Right lobe of liver (tissue), 6 donors: Measurements from ENCODE around the gene IFIT1B. TPM values are rescaled to one million over a fixed set of nuclear protein-coding genes. Genes with fewer than 3 reads are reported as not detected.

Experiments
- ATAC-seq, 4 donors: fragments of 200-7000 bp; cut with Tn5 transposase; one replicate each; pipeline ENCODE4 v1.9.1; 2020; ENCODE audit warnings: mild to moderate bottlenecking in 4 of 4, moderate library complexity in 4 of 4
- DNase-seq, 3 donors: peaks; one replicate each; pipeline ENCODE4 v3.0.0-alpha.2; 2020
- H3K27ac ChIP-seq, 3 donors: fragments of 200-600 bp; one replicate each; pipeline ENCODE4 v1.8.0; 2022
- H3K27me3 ChIP-seq, 2 donors: fragments of 200-600 bp; one replicate each; pipeline ENCODE4 v1.8.0; 2022
- H3K36me3 ChIP-seq, 4 donors: fragments of 200-600 bp; sonication (generic) in 1 of 4; one replicate each; pipeline versions ENCODE4 v1.5.1 to v1.8.0; 2017 to 2022; ENCODE audit warnings: control low read depth in 1 of 4
- H3K4me1 ChIP-seq, 4 donors: fragments of 200-600 bp; sonication (generic) in 1 of 4; one replicate each; pipeline versions ENCODE4 v1.5.1 to v1.8.0; 2017 to 2022; ENCODE audit warnings: control low read depth in 1 of 4
- H3K4me3 ChIP-seq, 3 donors: fragments of 200-600 bp; one replicate each; pipeline ENCODE4 v1.8.0; 2022
- H3K9me3 ChIP-seq, 4 donors: fragments of 200-600 bp; sonication (generic) in 1 of 4; one replicate each; pipeline versions ENCODE4 v1.5.1 to v1.8.0; 2017 to 2022; ENCODE audit warnings: control low read depth in 1 of 4
- CTCF ChIP-seq, 4 donors: fragments of 200-600 bp in 3 of 4; fragments of 450-650 bp in 1 of 4; IDR thresholded peaks; one replicate each; pipeline versions ENCODE4 v1.5.1 to v1.8.0; 2016 to 2022; ENCODE audit warnings: antibody characterized with exemption in 4 of 4, mild to moderate bottlenecking in 2 of 4
- POLR2A ChIP-seq: fragments of 450-650 bp; IDR thresholded peaks from one replicate; pipeline ENCODE4 v1.6.1; 2017; ENCODE audit warnings: antibody characterized with exemption, mild to moderate bottlenecking
- WGBS: methylation state at CpG from one replicate; pipeline ENCODE4 v1.1.6; 2018; ENCODE audit warnings: low coverage, low lambda C conversion rate; ENCODE audit not compliant: insufficient coverage; ENCODE audit errors: missing lambda C conversion rate; 5-methylcytosine and 5-hydroxymethylcytosine counted together
- intact Hi-C, 2 donors: fragments of 100-400 bp; cut with DNase I; formaldehyde crosslinking; loops; one replicate each; pipeline versions ENCODE4 v1.11.2 to v1.14.1; 2022
- total RNA-seq, 6 experiments: library from RNA; depleted of rRNA in 2 of 6; stranded (reverse); fragments of >200 nt in 2 of 6; fragmentation: NEBNext Ultra II Directional in 3 of 6; extraction: Animal tissue kit (Norgen Biotek cat#: 25700) in 3 of 6; gene quantifications; one replicate each; pipeline versions ENCODE4 v1.1.0 to v1.2.4, GENCODE V29; 2016 to 2023
- donor health status: DM: no; HTN: yes; CAD: no.
- donor health status: DM: no; HTN: no; CAD: no.
- donor health status: DM: no; HTN: no; CAD: no.
- donor health status: DM: no; HTN: yes; CAD: no.
- donor health status: DM: no; HTN: yes; CAD: no.

The IFIT1B gene
- total RNA-seq, 6 experiments from 2014 or later: 1.2 TPM; not detected in 5

DNA sequence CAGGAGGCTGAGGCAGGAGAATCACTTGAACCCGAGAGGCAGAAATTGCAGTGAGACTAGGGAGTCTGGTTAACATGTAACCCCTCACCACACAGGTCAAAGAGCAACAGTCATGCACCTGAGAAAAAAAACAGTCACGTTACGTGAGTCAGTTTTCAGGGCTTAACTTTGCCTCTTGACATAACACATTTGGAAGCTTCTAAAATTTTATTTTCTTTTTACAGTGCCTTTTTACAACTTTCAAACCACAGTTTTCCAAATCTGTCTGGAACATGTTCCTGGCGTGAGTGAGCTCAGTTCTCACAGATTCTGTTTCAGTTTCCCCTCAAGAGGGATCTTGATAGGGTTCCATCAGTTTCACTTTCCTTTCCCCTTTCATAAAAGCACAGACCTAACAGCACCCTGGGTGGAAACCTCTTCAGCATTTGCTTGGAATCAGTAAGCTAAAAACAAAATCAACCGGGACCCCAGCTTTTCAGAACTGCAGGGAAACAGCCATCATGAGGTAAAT, 45.7 kb upstream of the IFIT1B start:
- intact Hi-C loops: no loop called here
- Histone ChIP-seq H3K9me3 (no peaks in the 10 kb centered on the region), H3K4me1 (peaks cover 0 to 31% (median 9%) of the 10 kb centered on the region in 4 donors), H3K27ac (peak overlapping the region; percentile 80 to 95 (median 82)), H3K27me3 (no peaks in the 10 kb centered on the region), H3K4me3 (peak overlapping the region; percentile 33 to 51 (median 47)), H3K36me3 (no peaks in the 10 kb centered on the region)
- no peak for DNase-seq
- ATAC-seq: peak; percentile 70 to 80 (median 73)
- 0% methylated on average over 5 of the region's 5 CpGs for WGBS
- TF ChIP-seq CTCF (IDR thresholded peaks at IDR 0.05) (no peak), POLR2A (peak; percentile 49)

DNA sequence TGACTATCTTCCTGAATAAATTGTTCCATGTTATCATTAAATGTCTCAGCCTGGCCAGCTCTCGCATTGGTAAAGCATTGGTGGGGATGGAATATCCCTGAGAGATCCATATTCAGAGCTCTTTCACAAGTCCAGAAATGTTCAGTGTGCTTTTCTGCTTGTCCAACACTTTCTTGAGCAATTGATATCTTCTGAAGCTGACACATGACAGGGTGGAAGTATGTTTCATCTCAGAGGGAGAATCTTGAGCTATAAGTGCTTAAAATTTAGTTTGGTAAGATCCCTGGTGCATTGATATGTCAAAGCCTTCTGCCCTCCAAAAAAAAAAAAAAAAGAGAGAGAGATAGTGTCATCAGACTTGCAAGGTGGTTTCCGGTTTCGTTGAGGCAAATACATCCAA, 42.6 kb upstream of the IFIT1B start:
- DNase-seq (no peak), ATAC-seq (no peak)
- H3K9me3 ChIP-seq: no peaks in the 10 kb centered on the region
- peaks cover 0 to 25% (median 5%) of the 10 kb centered on the region in 4 donors for H3K36me3 ChIP-seq
- no peak overlapping the region for H3K27ac ChIP-seq
- 84% methylated on average over 3 of the region's 3 CpGs for WGBS
- H3K27me3 ChIP-seq: no peaks in the 10 kb centered on the region
- peaks cover 0 to 22% (median 7%) of the 10 kb centered on the region in 4 donors for H3K4me1 ChIP-seq
- TF ChIP-seq CTCF (IDR thresholded peaks at IDR 0.05) (no peak), POLR2A (no peak)
- H3K4me3 ChIP-seq: no peak overlapping the region
- intact Hi-C loops: no loop called here

DNA sequence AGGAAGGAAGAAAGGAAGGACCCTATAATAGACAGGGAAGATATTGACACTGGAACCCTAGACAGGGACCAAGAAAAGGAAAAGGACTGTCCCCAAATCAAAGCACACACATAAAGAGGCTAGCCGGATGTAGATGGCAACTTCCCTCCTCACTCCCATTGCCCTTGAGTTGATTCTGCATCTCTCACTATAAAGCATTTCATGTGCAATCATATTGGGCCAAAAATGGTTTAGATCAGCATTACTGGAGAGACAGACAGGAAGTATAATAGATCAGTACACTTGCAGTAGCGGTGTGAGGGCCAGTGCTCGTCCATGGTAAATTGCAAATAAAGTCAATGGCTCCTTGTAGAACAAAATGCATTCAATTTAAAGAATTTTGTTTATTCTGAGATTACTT, 41.6 kb upstream of the IFIT1B start:
- H3K9me3 ChIP-seq: no peaks in the 10 kb centered on the region
- no peaks in the 10 kb centered on the region for H3K27me3 ChIP-seq
- peaks cover 0 to 25% (median 5%) of the 10 kb centered on the region in 4 donors for H3K36me3 ChIP-seq
- TF ChIP-seq POLR2A (no peak), CTCF (IDR thresholded peaks at IDR 0.05) (no peak)
- no peak overlapping the region for H3K4me3 ChIP-seq
- intact Hi-C loops: no loop called here
- ATAC-seq (no peak), DNase-seq (no peak)
- H3K4me1 ChIP-seq: peaks cover 0 to 30% (median 7%) of the 10 kb centered on the region in 4 donors
- H3K27ac ChIP-seq: no peak overlapping the region
- WGBS: 59% methylated on average over 3 of the region's 3 CpGs

DNA sequence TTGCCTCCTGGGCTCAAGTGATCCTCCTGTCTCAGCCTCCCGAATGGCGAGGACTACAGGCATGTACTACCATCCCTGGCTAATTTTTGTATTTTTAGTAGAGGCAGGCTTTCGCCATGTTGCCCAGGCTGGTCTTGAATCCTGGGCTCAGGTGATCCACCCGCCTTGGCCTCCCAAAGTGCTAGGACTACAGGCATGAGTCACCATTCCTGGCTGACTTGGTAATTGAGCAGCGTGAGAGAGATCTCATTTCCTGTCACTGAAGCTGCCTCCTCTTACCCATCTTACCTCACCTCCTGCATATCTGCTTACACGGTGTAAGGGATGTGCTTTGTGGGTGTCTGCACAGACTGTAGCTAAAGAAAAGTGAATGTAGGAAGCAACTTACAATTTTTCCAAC, 40.4 kb upstream of the IFIT1B start:
- DNase-seq (no peak), ATAC-seq (peak in 1 of 4 donors; percentile 12)
- Histone ChIP-seq H3K27me3 (no peaks in the 10 kb centered on the region), H3K9me3 (no peaks in the 10 kb centered on the region), H3K36me3 (peaks cover 0 to 25% (median 5%) of the 10 kb centered on the region in 4 donors), H3K27ac (no peak overlapping the region), H3K4me3 (no peak overlapping the region), H3K4me1 (peaks cover 0 to 33% (median 7%) of the 10 kb centered on the region in 4 donors)
- 76% methylated on average over 5 of the region's 6 CpGs for WGBS
- TF ChIP-seq POLR2A: no peak
- intact Hi-C loops: no loop called here

GRCh38 chr10:89338713-89339112, 39.1 kb upstream of the IFIT1B start:
- 76% methylated on average over 3 of the region's 3 CpGs for WGBS

More at GRCh38 chr10:89338713-89339112, 39.1 kb upstream of the IFIT1B start:
- intact Hi-C loops: no loop called here
- Histone ChIP-seq H3K27ac (no peak overlapping the region), H3K36me3 (peaks cover 0 to 25% (median 5%) of the 10 kb centered on the region in 4 donors), H3K4me3 (no peak overlapping the region), H3K4me1 (peaks cover 0 to 26% (median 5%) of the 10 kb centered on the region in 4 donors), H3K9me3 (no peaks in the 10 kb centered on the region), H3K27me3 (no peaks in the 10 kb centered on the region)
- no peak for TF ChIP-seq CTCF (IDR thresholded peaks at IDR 0.05)
- no peak for TF ChIP-seq POLR2A
- no peak for ATAC-seq
- DNase-seq: no peak
